Neural cell (in vitro differentiated cells): Measurements from ENCODE around the gene SDC3. TPM values are rescaled to one million over a fixed set of nuclear protein-coding genes. Genes with fewer than 3 reads are reported as not detected.

ENCODE experiments used
- H2AFZ ChIP-seq: fragments of 200-600, 300-800 bp; sonication (generic), shearing (Covaris generic); 2 replicates; pipeline ENCODE4 v1.6.0; 2014; ENCODE audit warnings: low read depth, mild to moderate bottlenecking, antibody characterized with exemption, low read length, moderate library complexity
- H3F3A ChIP-seq: fragments of 200-600 bp; shearing (Covaris generic); 2 replicates; pipeline ENCODE4 v1.6.1; 2016; ENCODE audit warnings: mild to moderate bottlenecking, moderate library complexity, mixed read lengths, antibody characterized with exemption, low read length; ENCODE audit not compliant: insufficient read depth, poor library complexity, severe bottlenecking
- H3K27ac ChIP-seq: fragments of 200-600, 300-800 bp; sonication (generic), shearing (Covaris generic); 2 replicates; pipeline ENCODE4 v1.5.1; 2014; ENCODE audit warnings: mild to moderate bottlenecking, low read length, moderate library complexity
- H3K27me3 ChIP-seq: fragments of 300-800, 200-600 bp; sonication (generic), shearing (Covaris generic); 2 replicates; pipeline ENCODE4 v1.6.0; 2014; ENCODE audit warnings: mild to moderate bottlenecking, low read depth, low read length, moderate library complexity; ENCODE audit not compliant: insufficient read depth
- H3K36me3 ChIP-seq: fragments of 300-800, 200-600 bp; sonication (generic), shearing (Covaris generic); 2 replicates; pipeline ENCODE4 v1.5.1; 2014; ENCODE audit warnings: mild to moderate bottlenecking, antibody characterized with exemption, low read length, moderate library complexity; ENCODE audit not compliant: insufficient read depth
- H3K4me2 ChIP-seq: fragments of 300-800, 200-600 bp; sonication (generic), shearing (Covaris generic); 2 replicates; pipeline ENCODE4 v1.6.0; 2014; ENCODE audit warnings: mild to moderate bottlenecking, low read length
- H3K4me3 ChIP-seq: fragments of 300-800, 200-600 bp; sonication (generic), shearing (Covaris generic); 2 replicates; pipeline ENCODE4 v1.5.1; 2014; ENCODE audit warnings: mild to moderate bottlenecking, low read length, moderate library complexity
- H3K79me2 ChIP-seq: fragments of 200-600 bp; shearing (Covaris generic); replicated peaks from 2 replicates; pipeline ENCODE4 v1.6.0; 2014; ENCODE audit warnings: mild to moderate bottlenecking, low read length, moderate library complexity; ENCODE audit not compliant: insufficient read depth
- H3K9ac ChIP-seq: fragments of 300-800, 200-600 bp; sonication (generic), shearing (Covaris generic); 2 replicates; pipeline ENCODE4 v1.6.1; 2016; ENCODE audit warnings: mild to moderate bottlenecking, low read length, mixed read lengths
- H3K9me2 ChIP-seq: fragments of 200-600 bp; shearing (Covaris generic); 2 replicates; pipeline ENCODE4 v1.6.1; 2016; ENCODE audit warnings: mild to moderate bottlenecking, low read length, mixed read lengths; ENCODE audit not compliant: insufficient read depth
- H3K9me3 ChIP-seq: fragments of 200-600, 300-800 bp; sonication (generic), shearing (Covaris generic); 2 replicates; pipeline ENCODE4 v1.6.1; 2016; ENCODE audit warnings: mild to moderate bottlenecking, mixed run types, low read length, moderate library complexity, mixed read lengths
- H4K20me1 ChIP-seq: fragments of 200-600 bp; shearing (Covaris generic); 2 replicates; pipeline ENCODE4 v1.6.1; 2016; ENCODE audit warnings: mild to moderate bottlenecking, mixed run types; ENCODE audit not compliant: insufficient read depth
- EP300 ChIP-seq: fragments of 450-650 bp; conservative IDR thresholded peaks from 2 replicates; pipeline ENCODE4 v1.6.1; 2014; ENCODE audit warnings: antibody characterized with exemption, mild to moderate bottlenecking, moderate library complexity; ENCODE audit not compliant: poor library complexity, severe bottlenecking
- EZH2 ChIP-seq: fragments of 200-600, 300-800 bp; shearing (Covaris generic), sonication (generic); IDR thresholded peaks from 2 replicates; pipeline ENCODE4 v1.6.1; 2014; ENCODE audit warnings: antibody characterized with exemption, low read length, borderline replicate concordance, mild to moderate bottlenecking; ENCODE audit not compliant: insufficient read depth, poor library complexity, severe bottlenecking
- MXI1 ChIP-seq: fragments of 450-650 bp; conservative IDR thresholded peaks from 2 replicates; pipeline ENCODE4 v1.6.1; 2014; ENCODE audit warnings: antibody characterized with exemption, mild to moderate bottlenecking; ENCODE audit not compliant: poor library complexity, severe bottlenecking
- POLR2AphosphoS5 ChIP-seq: IDR thresholded peaks from 2 replicates; pipeline ENCODE4 v1.6.1; 2012
- RAD21 ChIP-seq: fragments of 450-650 bp; conservative IDR thresholded peaks from 2 replicates; pipeline ENCODE4 v1.6.1; 2014; ENCODE audit warnings: antibody characterized with exemption, mild to moderate bottlenecking, moderate library complexity
- REST ChIP-seq: IDR thresholded peaks from 2 replicates; pipeline ENCODE4 v1.6.1; 2012; ENCODE audit warnings: borderline replicate concordance
- SMC3 ChIP-seq: fragments of 450-650 bp; conservative IDR thresholded peaks from 2 replicates; pipeline ENCODE4 v1.6.1; 2014; ENCODE audit warnings: antibody characterized with exemption, mild to moderate bottlenecking, moderate library complexity; ENCODE audit not compliant: poor library complexity
- TAF1 ChIP-seq: IDR thresholded peaks from 2 replicates; pipeline ENCODE4 v1.6.1; 2012; ENCODE audit warnings: low read depth
- polyA plus RNA-seq: library from polyadenylated mRNA; depleted of rRNA; stranded (reverse); fragments of >200 nt; gene quantifications from 2 replicates; pipeline ENCODE4 v1.2.3, GENCODE V29; 2014
- TF ChIP-seq, protein P1 (sequence below): fragments of 450-650 bp; IDR thresholded peaks from 2 replicates; pipeline ENCODE4 v1.5.1; 2014; ENCODE audit warnings: antibody characterized with exemption, mild to moderate bottlenecking, moderate library complexity; ENCODE audit not compliant: poor library complexity, severe bottlenecking

SDC3 gene
- polyA plus RNA-seq, 1 donor from 2014 or later, result 55.2 TPM

GRCh38 chr1:30845904-30846290 is 62.7 kb downstream of the SDC3 start:
- no peaks in the 10 kb centered on the region for H3F3A ChIP-seq
- no peak overlapping the region for H3K27ac ChIP-seq
- H3K9me3 ChIP-seq, result no peaks in the 10 kb centered on the region
- no peaks in the 10 kb centered on the region for H4K20me1 ChIP-seq
- H3K4me3 ChIP-seq, result no peak overlapping the region
- no peak overlapping the region for H3K4me2 ChIP-seq
- H3K27me3 ChIP-seq, result no peaks in the 10 kb centered on the region
- no peaks in the 10 kb centered on the region for H3K79me2 ChIP-seq
- TF ChIP-seq MXI1 (no peak), POLR2AphosphoS5 (no peak), REST (no peak), EZH2 (no peak), EP300 (no peak)
- TF ChIP-seq, protein P1, sequence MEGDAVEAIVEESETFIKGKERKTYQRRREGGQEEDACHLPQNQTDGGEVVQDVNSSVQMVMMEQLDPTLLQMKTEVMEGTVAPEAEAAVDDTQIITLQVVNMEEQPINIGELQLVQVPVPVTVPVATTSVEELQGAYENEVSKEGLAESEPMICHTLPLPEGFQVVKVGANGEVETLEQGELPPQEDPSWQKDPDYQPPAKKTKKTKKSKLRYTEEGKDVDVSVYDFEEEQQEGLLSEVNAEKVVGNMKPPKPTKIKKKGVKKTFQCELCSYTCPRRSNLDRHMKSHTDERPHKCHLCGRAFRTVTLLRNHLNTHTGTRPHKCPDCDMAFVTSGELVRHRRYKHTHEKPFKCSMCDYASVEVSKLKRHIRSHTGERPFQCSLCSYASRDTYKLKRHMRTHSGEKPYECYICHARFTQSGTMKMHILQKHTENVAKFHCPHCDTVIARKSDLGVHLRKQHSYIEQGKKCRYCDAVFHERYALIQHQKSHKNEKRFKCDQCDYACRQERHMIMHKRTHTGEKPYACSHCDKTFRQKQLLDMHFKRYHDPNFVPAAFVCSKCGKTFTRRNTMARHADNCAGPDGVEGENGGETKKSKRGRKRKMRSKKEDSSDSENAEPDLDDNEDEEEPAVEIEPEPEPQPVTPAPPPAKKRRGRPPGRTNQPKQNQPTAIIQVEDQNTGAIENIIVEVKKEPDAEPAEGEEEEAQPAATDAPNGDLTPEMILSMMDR, result no peak
- no peaks in the 10 kb centered on the region for H3K9me2 ChIP-seq
- H3K9ac ChIP-seq, result no peak overlapping the region
- H3K36me3 ChIP-seq, result no peaks in the 10 kb centered on the region
- no peak overlapping the region for H2AFZ ChIP-seq

GRCh38 chr1:30845237-30845903 is 63.2 kb downstream of the SDC3 start:
- Histone ChIP-seq H3K27me3 (no peaks in the 10 kb centered on the region), H3K27ac (no peak overlapping the region), H2AFZ (no peak overlapping the region), H3K9ac (no peak overlapping the region), H3K4me2 (no peak overlapping the region), H3K9me3 (no peaks in the 10 kb centered on the region), H4K20me1 (no peaks in the 10 kb centered on the region), H3K9me2 (no peaks in the 10 kb centered on the region), H3K79me2 (no peaks in the 10 kb centered on the region), H3K4me3 (no peak overlapping the region), H3F3A (no peaks in the 10 kb centered on the region), H3K36me3 (no peaks in the 10 kb centered on the region)
- no peak for TF ChIP-seq REST
- TF ChIP-seq MXI1, result no peak
- no peak for TF ChIP-seq EZH2
- TF ChIP-seq, protein P1, result no peak
- TF ChIP-seq EP300, result no peak
- no peak for TF ChIP-seq TAF1
- no peak for TF ChIP-seq POLR2AphosphoS5
- no peak for TF ChIP-seq SMC3
- no peak for TF ChIP-seq RAD21
